ENCODE data around the gene CD2BP2. TPM values are rescaled to one million over a fixed set of nuclear protein-coding genes. Genes with fewer than 3 reads are reported as not detected.

The CD2BP2 gene
- total and polyA plus RNA-seq, 2 of the 8 experiments (the other 6 are each of a cell fraction or from before 2014, with no cell fraction given) = 22.4 to 55.3 TPM

DNA sequence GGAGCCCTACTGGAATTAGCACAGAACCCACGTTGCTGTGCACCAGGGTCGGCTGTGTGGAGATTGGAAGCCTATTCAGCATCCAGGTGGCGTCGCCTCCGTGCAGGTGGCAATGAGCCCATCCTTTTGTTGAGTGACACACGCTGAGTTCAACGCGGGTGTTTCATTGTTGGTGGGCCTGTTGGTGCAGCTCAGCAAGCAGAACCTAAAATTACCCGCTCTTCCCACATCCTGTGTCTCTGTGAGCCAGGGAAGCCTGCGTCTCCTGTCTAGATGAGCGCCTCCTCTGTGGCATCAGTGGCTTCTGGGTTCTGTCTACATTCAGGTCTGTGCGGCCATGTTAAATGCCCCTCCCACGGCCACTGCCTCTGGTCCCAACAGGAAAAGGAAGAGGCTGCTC lies 14.5 kb downstream of the CD2BP2 start (continued):
- TF ChIP-seq, protein P1, sequence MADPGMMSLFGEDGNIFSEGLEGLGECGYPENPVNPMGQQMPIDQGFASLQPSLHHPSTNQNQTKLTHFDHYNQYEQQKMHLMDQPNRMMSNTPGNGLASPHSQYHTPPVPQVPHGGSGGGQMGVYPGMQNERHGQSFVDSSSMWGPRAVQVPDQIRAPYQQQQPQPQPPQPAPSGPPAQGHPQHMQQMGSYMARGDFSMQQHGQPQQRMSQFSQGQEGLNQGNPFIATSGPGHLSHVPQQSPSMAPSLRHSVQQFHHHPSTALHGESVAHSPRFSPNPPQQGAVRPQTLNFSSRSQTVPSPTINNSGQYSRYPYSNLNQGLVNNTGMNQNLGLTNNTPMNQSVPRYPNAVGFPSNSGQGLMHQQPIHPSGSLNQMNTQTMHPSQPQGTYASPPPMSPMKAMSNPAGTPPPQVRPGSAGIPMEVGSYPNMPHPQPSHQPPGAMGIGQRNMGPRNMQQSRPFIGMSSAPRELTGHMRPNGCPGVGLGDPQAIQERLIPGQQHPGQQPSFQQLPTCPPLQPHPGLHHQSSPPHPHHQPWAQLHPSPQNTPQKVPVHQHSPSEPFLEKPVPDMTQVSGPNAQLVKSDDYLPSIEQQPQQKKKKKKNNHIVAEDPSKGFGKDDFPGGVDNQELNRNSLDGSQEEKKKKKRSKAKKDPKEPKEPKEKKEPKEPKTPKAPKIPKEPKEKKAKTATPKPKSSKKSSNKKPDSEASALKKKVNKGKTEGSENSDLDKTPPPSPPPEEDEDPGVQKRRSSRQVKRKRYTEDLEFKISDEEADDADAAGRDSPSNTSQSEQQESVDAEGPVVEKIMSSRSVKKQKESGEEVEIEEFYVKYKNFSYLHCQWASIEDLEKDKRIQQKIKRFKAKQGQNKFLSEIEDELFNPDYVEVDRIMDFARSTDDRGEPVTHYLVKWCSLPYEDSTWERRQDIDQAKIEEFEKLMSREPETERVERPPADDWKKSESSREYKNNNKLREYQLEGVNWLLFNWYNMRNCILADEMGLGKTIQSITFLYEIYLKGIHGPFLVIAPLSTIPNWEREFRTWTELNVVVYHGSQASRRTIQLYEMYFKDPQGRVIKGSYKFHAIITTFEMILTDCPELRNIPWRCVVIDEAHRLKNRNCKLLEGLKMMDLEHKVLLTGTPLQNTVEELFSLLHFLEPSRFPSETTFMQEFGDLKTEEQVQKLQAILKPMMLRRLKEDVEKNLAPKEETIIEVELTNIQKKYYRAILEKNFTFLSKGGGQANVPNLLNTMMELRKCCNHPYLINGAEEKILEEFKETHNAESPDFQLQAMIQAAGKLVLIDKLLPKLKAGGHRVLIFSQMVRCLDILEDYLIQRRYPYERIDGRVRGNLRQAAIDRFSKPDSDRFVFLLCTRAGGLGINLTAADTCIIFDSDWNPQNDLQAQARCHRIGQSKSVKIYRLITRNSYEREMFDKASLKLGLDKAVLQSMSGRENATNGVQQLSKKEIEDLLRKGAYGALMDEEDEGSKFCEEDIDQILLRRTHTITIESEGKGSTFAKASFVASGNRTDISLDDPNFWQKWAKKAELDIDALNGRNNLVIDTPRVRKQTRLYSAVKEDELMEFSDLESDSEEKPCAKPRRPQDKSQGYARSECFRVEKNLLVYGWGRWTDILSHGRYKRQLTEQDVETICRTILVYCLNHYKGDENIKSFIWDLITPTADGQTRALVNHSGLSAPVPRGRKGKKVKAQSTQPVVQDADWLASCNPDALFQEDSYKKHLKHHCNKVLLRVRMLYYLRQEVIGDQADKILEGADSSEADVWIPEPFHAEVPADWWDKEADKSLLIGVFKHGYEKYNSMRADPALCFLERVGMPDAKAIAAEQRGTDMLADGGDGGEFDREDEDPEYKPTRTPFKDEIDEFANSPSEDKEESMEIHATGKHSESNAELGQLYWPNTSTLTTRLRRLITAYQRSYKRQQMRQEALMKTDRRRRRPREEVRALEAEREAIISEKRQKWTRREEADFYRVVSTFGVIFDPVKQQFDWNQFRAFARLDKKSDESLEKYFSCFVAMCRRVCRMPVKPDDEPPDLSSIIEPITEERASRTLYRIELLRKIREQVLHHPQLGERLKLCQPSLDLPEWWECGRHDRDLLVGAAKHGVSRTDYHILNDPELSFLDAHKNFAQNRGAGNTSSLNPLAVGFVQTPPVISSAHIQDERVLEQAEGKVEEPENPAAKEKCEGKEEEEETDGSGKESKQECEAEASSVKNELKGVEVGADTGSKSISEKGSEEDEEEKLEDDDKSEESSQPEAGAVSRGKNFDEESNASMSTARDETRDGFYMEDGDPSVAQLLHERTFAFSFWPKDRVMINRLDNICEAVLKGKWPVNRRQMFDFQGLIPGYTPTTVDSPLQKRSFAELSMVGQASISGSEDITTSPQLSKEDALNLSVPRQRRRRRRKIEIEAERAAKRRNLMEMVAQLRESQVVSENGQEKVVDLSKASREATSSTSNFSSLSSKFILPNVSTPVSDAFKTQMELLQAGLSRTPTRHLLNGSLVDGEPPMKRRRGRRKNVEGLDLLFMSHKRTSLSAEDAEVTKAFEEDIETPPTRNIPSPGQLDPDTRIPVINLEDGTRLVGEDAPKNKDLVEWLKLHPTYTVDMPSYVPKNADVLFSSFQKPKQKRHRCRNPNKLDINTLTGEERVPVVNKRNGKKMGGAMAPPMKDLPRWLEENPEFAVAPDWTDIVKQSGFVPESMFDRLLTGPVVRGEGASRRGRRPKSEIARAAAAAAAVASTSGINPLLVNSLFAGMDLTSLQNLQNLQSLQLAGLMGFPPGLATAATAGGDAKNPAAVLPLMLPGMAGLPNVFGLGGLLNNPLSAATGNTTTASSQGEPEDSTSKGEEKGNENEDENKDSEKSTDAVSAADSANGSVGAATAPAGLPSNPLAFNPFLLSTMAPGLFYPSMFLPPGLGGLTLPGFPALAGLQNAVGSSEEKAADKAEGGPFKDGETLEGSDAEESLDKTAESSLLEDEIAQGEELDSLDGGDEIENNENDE (IDR thresholded peaks at IDR 0.05; ENCODE audit: insufficient replicate concordance, low read length) = no peak
- no peak for TF ChIP-seq TCF12 (IDR thresholded peaks at IDR 0.05; ENCODE audit: low read depth, low read length)
- no peak for TF ChIP-seq CTBP2 (IDR thresholded peaks at IDR 0.05; ENCODE audit: borderline replicate concordance, insufficient read depth, insufficient read length, low read length)
- TF ChIP-seq POU5F1 (IDR thresholded peaks at IDR 0.05; ENCODE audit: low read depth, low read length) = no peak
- no peak for TF ChIP-seq JUN (IDR thresholded peaks at IDR 0.05; ENCODE audit: low read depth, low read length)
- no peak for TF ChIP-seq EZH2 (IDR thresholded peaks at IDR 0.05; ENCODE audit: low read depth, low read length, severe bottlenecking)
- no peak for TF ChIP-seq NANOG (IDR thresholded peaks at IDR 0.05; ENCODE audit: insufficient read depth, low read depth, low read length, poor library complexity, severe bottlenecking)
- TF ChIP-seq BCL11A (IDR thresholded peaks at IDR 0.05; ENCODE audit: low read depth in 2 of 2, low read length in 2 of 2) = no peak

Data from H1 (cell line).